Stimulated activated CD4-positive, alpha-beta T cell treated with anti-CD3 and anti-CD28 coated beads, Interleukin-1b, Interleukin-23, amount 100 ng/mL, for 1 hour (primary cell): ENCODE results near the gene MRRF.

Experiments
- DNase-seq, 2 donors: peaks; one replicate each; pipeline ENCODE4 v3.0.0-alpha.2; 2020; ENCODE audit warnings: low read depth in 2 of 2

Gene MRRF

GRCh38 chr9:122380293-122380692, 115.6 kb downstream of the MRRF start:
- DNase-seq: no peak
